T-helper 2 cell treated with Interferon-gamma antibody and Interleukin-4, amounts not matched to agents 5 μg/mL and 100 μg/mL, for 36 hours (primary cell): ENCODE data around the gene C6orf120.

Experiments used
- DNase-seq: peaks from one replicate; pipeline ENCODE4 v3.0.0; 2021; ENCODE audit warnings: low spot score
- H3K27ac Mint-ChIP-seq: one replicate; pipeline ENCODE4 v1.8.0; 2021; ENCODE audit warnings: mild to moderate bottlenecking, mixed read lengths
- H3K27me3 Mint-ChIP-seq: one replicate; pipeline ENCODE4 v1.8.0; 2021; ENCODE audit warnings: low read depth, mixed read lengths
- H3K36me3 Mint-ChIP-seq: one replicate; pipeline ENCODE4 v1.8.0; 2021; ENCODE audit warnings: low read depth, mixed read lengths
- H3K4me1 Mint-ChIP-seq: one replicate; pipeline ENCODE4 v1.8.0; 2021; ENCODE audit warnings: low read depth, mixed read lengths
- H3K4me3 Mint-ChIP-seq: one replicate; pipeline ENCODE4 v1.8.0; 2022; ENCODE audit warnings: mild to moderate bottlenecking, moderate library complexity, mixed read lengths
- H3K9me3 Mint-ChIP-seq: one replicate; pipeline ENCODE4 v1.8.0; 2021; ENCODE audit warnings: mixed read lengths

The C6orf120 gene

DNA sequence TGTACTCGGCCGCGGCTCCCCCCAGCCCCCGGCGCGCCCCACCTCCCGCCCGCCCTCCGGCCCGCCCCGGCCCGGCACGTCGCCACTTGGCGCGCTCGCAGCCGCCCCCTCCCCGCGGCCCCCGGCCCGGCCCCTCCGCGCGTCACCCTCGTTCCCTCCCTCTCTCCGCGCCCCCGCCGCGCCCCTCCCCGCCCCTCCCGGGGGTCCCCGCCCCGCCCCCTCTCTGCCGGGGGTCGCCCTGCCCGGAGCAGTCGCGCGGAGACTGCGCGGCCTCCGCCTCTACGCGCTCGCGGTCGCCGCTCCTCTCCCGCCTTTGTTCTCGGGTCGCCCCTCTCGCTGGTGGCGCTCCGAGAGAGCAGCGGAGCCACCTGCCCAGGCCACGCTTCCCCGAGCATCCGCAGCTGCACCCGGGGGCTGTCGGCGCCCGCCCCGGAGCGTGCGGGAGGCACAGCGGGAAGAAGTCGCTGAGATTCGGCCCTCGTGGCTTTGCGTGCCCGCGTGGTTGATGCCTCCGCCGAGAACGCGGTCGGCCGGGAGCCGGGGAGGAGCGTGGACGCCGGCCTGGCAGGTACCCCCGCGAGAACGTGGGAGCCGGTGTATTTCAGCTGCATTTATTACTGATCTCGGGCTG is 22.7 kb downstream of the C6orf120 start, which contains the start of gene PHF10:
TSS of gene PHF10 (minus strand) at position 7 of the 631 bp plus-strand sequence. CDS start 569 bp downstream, outside the sequence.
- peaks cover 4% of the 10 kb centered on the region for H3K27me3 Mint-ChIP-seq
- no peaks in the 10 kb centered on the region for H3K9me3 Mint-ChIP-seq
- H3K36me3 Mint-ChIP-seq, result peaks cover 7% of the 10 kb centered on the region
- H3K4me1 Mint-ChIP-seq, result peaks cover 34% of the 10 kb centered on the region
- peak within 1 kb of the TSS; percentile 92 for H3K4me3 Mint-ChIP-seq
- H3K27ac Mint-ChIP-seq, result peak within 1 kb of the TSS; percentile 98
- peak; percentile 66 for DNase-seq

DNA sequence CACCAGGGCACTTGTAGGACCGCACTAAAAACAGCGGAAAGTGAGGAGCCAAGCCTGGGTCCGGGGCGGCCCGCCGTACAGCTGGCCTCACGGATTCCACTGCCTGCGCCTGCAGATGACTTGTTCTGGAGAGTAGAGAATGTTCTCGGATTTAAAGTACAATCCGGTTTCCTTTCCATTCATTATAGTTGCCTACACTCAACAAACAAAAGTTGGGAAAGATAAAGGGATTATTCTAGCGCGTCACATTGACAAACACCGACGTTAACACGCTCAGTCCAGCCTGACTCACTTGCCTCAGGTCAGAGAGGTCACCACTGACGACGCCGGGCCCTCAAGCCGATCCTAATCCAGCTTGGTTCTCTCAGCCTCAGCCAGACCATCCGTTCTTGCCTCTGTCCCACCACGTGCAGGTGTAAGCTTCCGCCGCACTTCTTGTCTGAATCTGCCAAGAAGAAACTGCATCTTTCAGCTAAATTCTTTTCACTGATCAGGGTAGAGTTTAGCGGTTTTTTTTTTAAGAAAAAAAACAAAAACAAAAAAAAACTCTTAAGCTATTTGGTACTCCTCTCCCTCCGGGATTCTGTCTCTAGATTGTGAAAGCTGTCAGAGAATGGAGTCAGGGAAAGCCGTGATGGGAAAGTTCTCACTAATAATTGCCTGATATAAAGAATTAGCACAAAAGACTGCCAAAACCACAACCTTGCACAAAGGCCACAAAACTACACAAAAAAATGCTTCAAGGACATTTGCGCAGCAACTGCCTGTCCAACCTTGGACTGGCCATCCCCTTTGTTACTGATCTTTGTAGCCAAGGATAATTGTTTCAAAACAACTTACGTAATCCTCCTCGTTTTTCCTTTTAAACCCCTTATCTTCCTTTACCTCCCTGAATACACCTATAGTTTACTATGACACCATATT is 23.5 kb downstream of the C6orf120 start:
- H3K27ac Mint-ChIP-seq, result peak overlapping the region; percentile 85
- peaks cover 5% of the 10 kb centered on the region for H3K36me3 Mint-ChIP-seq
- peaks cover 4% of the 10 kb centered on the region for H3K27me3 Mint-ChIP-seq
- peaks cover 31% of the 10 kb centered on the region for H3K4me1 Mint-ChIP-seq
- peak overlapping the region; percentile 81 for H3K4me3 Mint-ChIP-seq
- peak; percentile 23 for DNase-seq
- H3K9me3 Mint-ChIP-seq, result no peaks in the 10 kb centered on the region

DNA sequence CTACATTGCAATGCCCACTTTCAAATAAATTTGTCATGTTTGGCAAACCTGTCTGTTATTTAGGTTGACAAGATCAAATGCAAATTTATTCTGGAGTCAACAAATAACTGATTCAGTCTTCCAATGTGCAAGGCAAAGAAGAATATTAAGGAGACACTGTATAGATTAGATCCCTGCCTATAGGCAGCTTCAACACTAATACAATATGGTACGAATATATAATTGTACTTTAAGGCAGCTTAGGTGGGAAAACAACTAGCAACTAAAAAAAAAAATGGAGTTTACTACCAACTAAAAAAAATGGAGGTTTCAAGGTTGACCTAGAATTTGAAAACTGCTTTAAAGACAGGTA is 24.1 kb downstream of the C6orf120 start:
- no peaks in the 10 kb centered on the region for H3K9me3 Mint-ChIP-seq
- peaks cover 28% of the 10 kb centered on the region for H3K4me1 Mint-ChIP-seq
- H3K4me3 Mint-ChIP-seq, result peak overlapping the region; percentile 81
- no peak for DNase-seq
- H3K27ac Mint-ChIP-seq, result peak overlapping the region; percentile 43
- peaks cover 4% of the 10 kb centered on the region for H3K36me3 Mint-ChIP-seq
- H3K27me3 Mint-ChIP-seq, result peaks cover 7% of the 10 kb centered on the region

GRCh38 chr6:169726963-169727362 is 25.0 kb downstream of the C6orf120 start:
- no peak overlapping the region for H3K27ac Mint-ChIP-seq
- H3K27me3 Mint-ChIP-seq, result peaks cover 7% of the 10 kb centered on the region
- no peak overlapping the region for H3K4me3 Mint-ChIP-seq
- H3K4me1 Mint-ChIP-seq, result peaks cover 22% of the 10 kb centered on the region
- H3K36me3 Mint-ChIP-seq, result peaks cover 2% of the 10 kb centered on the region
- no peaks in the 10 kb centered on the region for H3K9me3 Mint-ChIP-seq
- DNase-seq, result no peak

DNA sequence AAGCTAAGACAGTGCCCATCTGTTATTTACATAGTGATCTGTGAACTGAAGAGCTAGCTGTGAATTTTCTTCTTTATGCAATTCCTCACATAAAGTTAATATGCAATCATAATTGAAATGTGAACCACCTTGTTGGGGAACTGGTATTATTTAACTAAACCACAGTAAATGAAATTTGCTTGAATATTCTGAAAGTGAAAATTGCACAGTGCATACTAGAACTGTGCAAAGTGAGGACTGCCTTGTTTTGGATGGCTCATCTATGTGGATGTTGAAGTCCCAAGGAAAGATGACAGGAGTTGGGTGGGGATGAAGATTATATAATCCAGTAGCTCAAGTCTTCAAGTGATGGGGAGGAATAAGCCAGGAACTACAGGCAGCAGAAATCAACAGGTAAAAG is 28.0 kb downstream of the C6orf120 start:
- Mint-ChIP-seq H3K9me3 (no peaks in the 10 kb centered on the region), H3K4me3 (no peak overlapping the region), H3K4me1 (peaks cover 16% of the 10 kb centered on the region), H3K36me3 (no peaks in the 10 kb centered on the region), H3K27me3 (peaks cover 30% of the 10 kb centered on the region), H3K27ac (no peak overlapping the region)
- no peak for DNase-seq

- no peaks in the 10 kb centered on the region for H3K9me3 Mint-ChIP-seq
- no peak overlapping the region for H3K27ac Mint-ChIP-seq
- peaks cover 37% of the 10 kb centered on the region for H3K27me3 Mint-ChIP-seq
- no peak for DNase-seq
- H3K4me1 Mint-ChIP-seq, result no peaks in the 10 kb centered on the region
- no peaks in the 10 kb centered on the region for H3K36me3 Mint-ChIP-seq
- no peak overlapping the region for H3K4me3 Mint-ChIP-seq
Observed at GRCh38 chr6:169738204-169738975, 36.5 kb downstream of the C6orf120 start.

- Mint-ChIP-seq H3K9me3 (no peaks in the 10 kb centered on the region), H3K4me1 (no peaks in the 10 kb centered on the region), H3K27ac (no peak overlapping the region), H3K27me3 (peaks cover 36% of the 10 kb centered on the region), H3K36me3 (no peaks in the 10 kb centered on the region), H3K4me3 (no peak overlapping the region)
- DNase-seq, result no peak
Observed at GRCh38 chr6:169738976-169739529, 37.1 kb downstream of the C6orf120 start.

GRCh38 chr6:169741344-169741743 is 39.4 kb downstream of the C6orf120 start:
- Mint-ChIP-seq H3K27ac (no peak overlapping the region), H3K9me3 (peaks cover 5% of the 10 kb centered on the region)

DNA sequence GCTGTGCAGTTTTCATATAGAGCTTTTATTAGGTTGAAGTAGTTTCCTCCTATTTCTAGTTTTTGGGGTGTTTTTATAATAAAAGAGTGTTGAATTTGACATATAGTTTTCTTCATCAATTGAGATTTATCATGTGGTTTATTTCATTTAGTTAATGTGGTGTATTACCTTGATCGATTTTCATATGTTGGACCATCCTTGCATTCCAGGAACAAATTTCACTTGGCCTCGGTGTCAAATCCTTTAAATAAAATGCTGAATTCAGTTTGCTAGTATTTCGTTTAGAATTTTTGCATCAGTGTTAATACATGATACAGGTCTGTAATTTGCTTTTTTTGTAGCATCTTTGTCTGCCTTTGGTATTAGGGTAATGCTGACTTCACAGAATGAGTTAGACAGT is 43.5 kb downstream of the C6orf120 start:
- no peak overlapping the region for H3K4me3 Mint-ChIP-seq
- peaks cover 6% of the 10 kb centered on the region for H3K36me3 Mint-ChIP-seq
- H3K4me1 Mint-ChIP-seq, result peaks cover 10% of the 10 kb centered on the region
- no peak overlapping the region for H3K27ac Mint-ChIP-seq
- no peak for DNase-seq
- peaks cover 5% of the 10 kb centered on the region for H3K9me3 Mint-ChIP-seq
- H3K27me3 Mint-ChIP-seq, result peaks cover 18% of the 10 kb centered on the region

More at GRCh38 chr6:169741344-169741743, 39.4 kb downstream of the C6orf120 start:
- Mint-ChIP-seq H3K4me1 (no peaks in the 10 kb centered on the region), H3K27me3 (peaks cover 23% of the 10 kb centered on the region), H3K36me3 (no peaks in the 10 kb centered on the region), H3K4me3 (no peak overlapping the region)
- DNase-seq, result no peak

GRCh38 chr6:169746556-169746955 is 44.6 kb downstream of the C6orf120 start:
- Mint-ChIP-seq H3K4me1 (peaks cover 13% of the 10 kb centered on the region), H3K9me3 (peaks cover 5% of the 10 kb centered on the region), H3K36me3 (peaks cover 11% of the 10 kb centered on the region), H3K27me3 (peaks cover 18% of the 10 kb centered on the region), H3K27ac (no peak overlapping the region), H3K4me3 (no peak overlapping the region)
- DNase-seq, result no peak

GRCh38 chr6:169751242-169752073 is 49.5 kb downstream of the C6orf120 start, which contains the start of the genes DYNLT2 and ERMARD:
TSS of gene DYNLT2 (minus strand) at chr6:169751572. CDS start at chr6:169751458, 114 bp downstream.
TSS of gene ERMARD (plus strand) at chr6:169751622. CDS start at chr6:169751658, 36 bp downstream.
- DNase-seq, result peak; percentile 96
- Mint-ChIP-seq H3K27ac (peak within 1 kb of the TSS; percentile 96), H3K27me3 (peaks cover 6% of the 10 kb centered on the region), H3K36me3 (peaks cover 17% of the 10 kb centered on the region), H3K9me3 (no peaks in the 10 kb centered on the region), H3K4me1 (peaks cover 27% of the 10 kb centered on the region), H3K4me3 (peak within 1 kb of the TSS; percentile 93)

- Mint-ChIP-seq H3K36me3 (peaks cover 20% of the 10 kb centered on the region), H3K4me3 (peak overlapping the region; percentile 93), H3K27ac (peak overlapping the region; percentile 91), H3K9me3 (no peaks in the 10 kb centered on the region), H3K27me3 (peaks cover 2% of the 10 kb centered on the region), H3K4me1 (peaks cover 27% of the 10 kb centered on the region)
- DNase-seq, result no peak
Observed at GRCh38 chr6:169752074-169752623, 50.2 kb downstream of the C6orf120 start.
